ACC112 (cell line): ENCODE results near the gene CYTH1.
"Not testable (repeated sequence)": the region's sequence is repeated elsewhere in the genome, so short reads cannot be mapped to it uniquely, and the experiment has no call there.

Experiments
- H2AFZ ChIP-seq: fragments of 200-600 bp; sonication (generic); one replicate; pipeline ENCODE4 v1.6.0; 2017; ENCODE audit warnings: antibody characterized with exemption, low read length; ENCODE audit not compliant: unreplicated experiment
- H3K27ac ChIP-seq: fragments of 200-600 bp; sonication (generic); 2 replicates; pipeline ENCODE4 v1.5.1; 2014; ENCODE audit warnings: low read depth, mild to moderate bottlenecking, antibody characterized with exemption, low read length, moderate library complexity
- H3K27me3 ChIP-seq: fragments of 200-600 bp; sonication (generic); 2 replicates; pipeline ENCODE4 v1.6.1; 2014; ENCODE audit warnings: mild to moderate bottlenecking, antibody characterized with exemption, low read length, moderate library complexity, mixed read lengths; ENCODE audit not compliant: insufficient read depth
- H3K36me3 ChIP-seq: fragments of 200-600 bp; sonication (generic); 2 replicates; pipeline ENCODE4 v1.6.1; 2016; ENCODE audit warnings: mild to moderate bottlenecking, antibody characterized with exemption, low read length, moderate library complexity, mixed read lengths; ENCODE audit not compliant: insufficient read depth
- H3K4me1 ChIP-seq: fragments of 200-600 bp; sonication (generic); one replicate; pipeline ENCODE4 v1.6.1; 2016; ENCODE audit warnings: low read length, mixed read lengths; ENCODE audit not compliant: insufficient read depth, unreplicated experiment, control insufficient read depth
- H3K4me3 ChIP-seq: fragments of 200-600 bp; sonication (generic); 2 replicates; pipeline ENCODE4 v1.5.1; 2014; ENCODE audit warnings: mild to moderate bottlenecking, low read depth, low read length
- H3K79me2 ChIP-seq: fragments of 200-600 bp; sonication (generic); one replicate; pipeline ENCODE4 v1.6.0; 2016; ENCODE audit warnings: low read length; ENCODE audit not compliant: control insufficient read depth, unreplicated experiment, insufficient read depth

CYTH1 gene

DNA sequence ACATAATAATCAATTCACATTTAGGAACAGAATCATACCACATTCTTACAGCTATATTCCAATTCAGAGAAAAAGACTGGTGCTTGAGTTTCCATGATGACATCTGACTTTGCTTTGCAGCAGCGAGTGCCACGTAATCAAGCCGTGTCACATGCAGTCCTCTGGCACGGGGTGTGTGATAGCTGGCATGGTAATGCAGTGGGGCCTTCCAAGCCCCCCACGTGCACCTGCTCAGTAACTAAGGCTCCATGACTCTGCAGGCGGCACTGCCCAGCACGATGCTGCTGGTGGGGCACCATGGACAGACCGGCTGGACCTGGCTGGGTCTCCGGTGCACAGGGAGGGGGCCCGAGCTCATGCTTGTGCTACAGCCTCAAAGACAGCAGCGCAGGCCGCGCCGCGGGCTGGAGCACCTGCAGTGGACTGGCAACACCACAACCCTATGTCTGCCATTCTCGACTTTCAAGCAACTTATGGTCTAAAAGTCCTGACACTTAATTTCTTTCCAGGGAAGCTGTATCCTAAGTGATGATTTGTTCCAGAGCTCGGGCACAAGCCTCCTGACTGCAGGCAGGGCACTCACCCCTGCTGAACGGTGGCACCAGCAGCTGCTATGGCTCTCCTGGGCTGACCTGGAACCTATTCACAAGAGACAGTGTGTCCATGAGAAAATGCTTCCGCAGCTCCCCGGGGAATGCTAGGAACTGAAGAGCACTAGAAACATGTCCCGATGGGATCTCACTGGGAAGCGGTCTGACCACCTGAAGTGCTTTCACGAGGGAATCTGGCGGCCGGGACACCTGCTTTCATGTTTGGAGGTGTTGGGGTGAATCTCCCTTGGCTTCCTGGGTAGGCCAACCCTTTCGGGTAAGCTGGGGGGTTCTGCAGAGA, 105.4 kb downstream of the CYTH1 start:
- no peaks in the 10 kb centered on the region for H3K27me3 ChIP-seq
- H2AFZ ChIP-seq: no peak overlapping the region
- H3K79me2 ChIP-seq: no peaks in the 10 kb centered on the region
- H3K36me3 ChIP-seq: peaks cover 10% of the 10 kb centered on the region; the same call in 1 of the 2 replicates
- no peak overlapping the region for H3K27ac ChIP-seq
- peaks cover 25% of the 10 kb centered on the region for H3K4me1 ChIP-seq
- no peak overlapping the region for H3K4me3 ChIP-seq

- H3K36me3 ChIP-seq: peaks cover 10% of the 10 kb centered on the region; the same call in 1 of the 2 replicates
- no peak overlapping the region for H3K27ac ChIP-seq
Measured at GRCh38 chr17:78675836-78676235, 106.2 kb downstream of the CYTH1 start.

DNA sequence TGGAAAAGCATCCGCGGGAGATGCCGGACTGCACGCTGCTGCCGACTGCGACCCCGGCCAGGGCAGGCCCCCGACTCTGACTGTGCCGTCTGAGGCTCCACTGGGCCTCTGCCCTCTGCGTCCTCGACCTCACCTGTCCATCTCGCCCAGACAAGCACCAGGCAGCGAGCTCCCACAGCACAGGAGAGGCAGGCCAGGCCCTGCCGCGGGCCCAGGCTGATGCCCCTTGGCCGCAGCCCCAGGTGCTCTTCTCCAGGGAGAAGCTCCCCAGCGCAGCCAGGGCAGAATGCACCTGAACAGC, 106.8 kb downstream of the CYTH1 start:
- Histone ChIP-seq H3K79me2 (no peaks in the 10 kb centered on the region), H3K4me1 (peaks cover 11% of the 10 kb centered on the region), H3K36me3 (peaks cover 10% of the 10 kb centered on the region; the same call in 1 of the 2 replicates), H3K27me3 (no peaks in the 10 kb centered on the region), H3K27ac (no peak overlapping the region), H2AFZ (no peak overlapping the region), H3K4me3 (no peak overlapping the region)

More at GRCh38 chr17:78675836-78676235, 106.2 kb downstream of the CYTH1 start:
- Histone ChIP-seq H3K27me3 (no peaks in the 10 kb centered on the region), H3K79me2 (no peaks in the 10 kb centered on the region), H2AFZ (no peak overlapping the region), H3K4me3 (no peak overlapping the region), H3K4me1 (peaks cover 16% of the 10 kb centered on the region)

DNA sequence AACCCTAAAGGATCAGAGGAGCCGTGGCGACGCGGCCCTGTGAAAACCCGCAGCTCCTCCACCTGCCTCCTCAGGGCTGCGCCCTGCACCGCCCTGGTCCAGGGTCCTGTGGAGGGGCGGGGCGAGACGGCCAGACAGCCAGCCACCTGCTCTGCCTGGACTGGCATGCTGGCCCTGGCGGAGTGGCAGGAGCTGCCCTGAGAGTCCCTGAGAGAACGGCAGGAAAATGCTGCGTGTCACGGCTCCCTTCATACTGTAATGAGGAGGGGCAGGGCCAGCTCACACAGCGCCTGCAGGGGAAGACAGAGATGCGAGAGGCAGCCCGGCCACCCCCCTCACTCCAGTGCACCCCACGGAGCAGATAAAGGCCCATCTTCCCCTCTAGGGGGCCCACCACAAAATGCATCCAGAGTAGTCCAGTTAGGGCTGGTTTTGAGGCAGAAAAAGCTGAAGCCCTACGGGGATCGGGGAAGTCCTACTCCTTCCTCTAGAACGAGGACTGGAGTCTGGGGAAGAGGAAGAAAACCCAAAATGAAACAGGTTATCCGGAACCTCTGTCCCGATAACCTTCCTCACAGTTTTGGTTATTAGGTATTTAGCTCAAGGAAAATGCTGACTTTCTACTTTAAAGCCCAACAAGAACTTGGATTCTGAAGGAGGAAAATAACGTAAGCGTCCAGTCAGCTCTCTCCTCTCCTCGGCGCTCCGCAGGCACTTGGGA, 107.3 kb downstream of the CYTH1 start:
- Histone ChIP-seq H2AFZ (no peak overlapping the region), H3K36me3 (peaks cover 6% of the 10 kb centered on the region; the same call in 1 of the 2 replicates), H3K79me2 (no peaks in the 10 kb centered on the region), H3K27ac (no peak overlapping the region), H3K4me1 (peaks cover 10% of the 10 kb centered on the region), H3K27me3 (no peaks in the 10 kb centered on the region), H3K4me3 (no peak overlapping the region)

DNA sequence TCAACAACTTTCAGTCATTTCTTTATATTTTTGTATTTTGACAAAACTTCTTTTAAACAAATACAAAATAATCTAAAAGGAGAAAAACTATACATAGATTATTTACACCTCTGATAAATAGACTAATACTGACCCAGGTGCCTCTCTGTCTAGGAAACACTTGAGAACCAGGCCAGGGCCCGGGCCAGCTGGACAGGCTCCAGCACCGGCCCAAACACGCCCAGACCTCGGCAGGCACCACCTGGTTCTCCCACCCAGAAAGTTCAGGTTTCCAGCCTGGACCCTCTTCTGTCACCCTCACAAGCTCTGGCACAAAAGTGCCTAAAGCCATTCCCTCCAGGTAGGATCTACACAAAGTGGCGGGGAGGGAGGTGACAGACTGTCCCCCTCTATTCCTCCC, 107.9 kb downstream of the CYTH1 start:
- H3K36me3 ChIP-seq: peaks cover 3% of the 10 kb centered on the region; the same call in 1 of the 2 replicates
- H2AFZ ChIP-seq: no peak overlapping the region
- peaks cover 10% of the 10 kb centered on the region for H3K4me1 ChIP-seq
- no peak overlapping the region for H3K4me3 ChIP-seq
- H3K27me3 ChIP-seq: no peaks in the 10 kb centered on the region
- H3K27ac ChIP-seq: no peak overlapping the region
- no peaks in the 10 kb centered on the region for H3K79me2 ChIP-seq

- H2AFZ ChIP-seq: no peak overlapping the region
- no peak overlapping the region for H3K4me3 ChIP-seq
- peaks cover 10% of the 10 kb centered on the region for H3K4me1 ChIP-seq
- H3K36me3 ChIP-seq: peaks cover 3% of the 10 kb centered on the region; the same call in 1 of the 2 replicates
- no peaks in the 10 kb centered on the region for H3K79me2 ChIP-seq
- H3K27ac ChIP-seq: no peak overlapping the region
- no peaks in the 10 kb centered on the region for H3K27me3 ChIP-seq
Measured at GRCh38 chr17:78673395-78673794, 108.7 kb downstream of the CYTH1 start.

DNA sequence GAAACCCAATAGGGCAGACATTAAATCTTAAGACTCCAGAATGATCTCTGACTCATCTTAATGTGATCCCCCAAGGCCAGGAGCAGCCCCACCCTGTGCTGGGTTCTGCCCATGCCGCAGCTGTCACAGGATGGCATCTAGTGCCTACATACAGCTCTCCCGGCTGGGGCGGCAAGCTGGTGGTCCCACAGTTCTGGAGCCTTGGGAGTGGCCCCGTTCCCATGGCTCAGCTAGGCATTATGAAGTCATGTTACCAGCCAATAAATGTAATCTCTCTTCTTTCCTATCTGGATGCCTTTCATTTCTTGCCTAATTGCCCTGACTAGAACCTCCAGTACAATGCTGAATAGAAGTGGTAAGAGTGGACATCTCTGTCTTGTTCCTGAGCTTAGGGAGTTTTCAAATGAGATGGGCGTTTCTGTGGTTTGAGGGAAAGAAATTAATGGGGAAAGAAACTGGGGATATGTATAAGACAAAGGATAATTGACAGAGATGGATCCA, 109.2 kb downstream of the CYTH1 start:
- Histone ChIP-seq H3K36me3 (peaks cover under 1% of the 10 kb centered on the region; the same call in 1 of the 2 replicates), H3K4me3 (no peak overlapping the region), H3K4me1 (peaks cover 10% of the 10 kb centered on the region), H3K27ac (no peak overlapping the region), H3K79me2 (no peaks in the 10 kb centered on the region), H3K27me3 (no peaks in the 10 kb centered on the region), H2AFZ (no peak overlapping the region)

GRCh38 chr17:78672005-78672404, 110.1 kb downstream of the CYTH1 start:
- Histone ChIP-seq H3K36me3 (no peaks in the 10 kb centered on the region), H3K79me2 (no peaks in the 10 kb centered on the region), H3K27me3 (no peaks in the 10 kb centered on the region), H3K4me1 (peaks cover 10% of the 10 kb centered on the region), H3K4me3 (no peak overlapping the region), H3K27ac (no peak overlapping the region), H2AFZ (no peak overlapping the region)

DNA sequence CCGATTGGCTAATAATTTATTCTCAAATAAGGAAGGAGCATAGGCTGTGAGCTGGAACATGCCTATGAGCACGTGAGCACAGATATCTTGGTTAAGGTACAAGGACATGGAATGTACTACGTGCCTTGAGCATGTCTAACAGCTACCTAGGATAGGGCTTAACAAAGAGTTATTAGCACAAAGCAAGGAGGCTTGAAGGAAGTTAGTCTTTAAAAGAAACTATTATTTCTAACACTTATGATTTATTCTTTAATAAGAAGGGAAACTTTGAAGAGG, 110.4 kb downstream of the CYTH1 start:
- not testable (repeated sequence) for H3K27me3 ChIP-seq, H2AFZ ChIP-seq

GRCh38 chr17:78670850-78671725, 111.0 kb downstream of the CYTH1 start:
- H3K36me3 ChIP-seq: no peaks in the 10 kb centered on the region
- H3K27me3 ChIP-seq: no peaks in the 10 kb centered on the region
- no peak overlapping the region for H3K4me3 ChIP-seq
- no peak overlapping the region for H3K27ac ChIP-seq
- peaks cover 10% of the 10 kb centered on the region for H3K4me1 ChIP-seq
- no peaks in the 10 kb centered on the region for H3K79me2 ChIP-seq
- no peak overlapping the region for H2AFZ ChIP-seq

More for the DNA sequence above, 110.4 kb downstream of the CYTH1 start:
- H3K4me1 ChIP-seq: peaks cover 10% of the 10 kb centered on the region
- H3K79me2 ChIP-seq, H3K4me3 ChIP-seq, H3K27ac ChIP-seq, H3K36me3 ChIP-seq: not testable (repeated sequence)
